ENCODE results near the gene GTF2F1.

DNA sequence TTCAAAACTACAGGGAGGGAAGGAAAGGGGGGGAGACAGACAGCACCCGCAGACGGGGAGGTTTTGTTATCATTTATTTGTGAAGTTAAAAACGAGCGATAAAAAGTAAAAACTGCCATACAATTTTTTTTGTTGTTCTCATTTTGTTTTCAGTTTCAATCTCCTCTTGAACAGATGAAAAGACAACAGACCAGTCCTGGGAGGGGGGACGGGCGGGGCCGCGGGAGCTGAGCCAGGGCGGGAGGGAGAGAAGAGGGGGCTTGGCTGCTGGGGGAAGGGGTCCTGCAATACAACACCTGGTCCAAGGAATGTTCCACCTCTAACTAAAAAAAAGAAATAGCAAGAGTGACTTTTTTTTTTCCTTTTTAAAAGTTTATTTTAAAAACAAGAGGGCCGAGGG, 20.3 kb upstream of the GTF2F1 start:
- TF ChIP-seq, protein P1, sequence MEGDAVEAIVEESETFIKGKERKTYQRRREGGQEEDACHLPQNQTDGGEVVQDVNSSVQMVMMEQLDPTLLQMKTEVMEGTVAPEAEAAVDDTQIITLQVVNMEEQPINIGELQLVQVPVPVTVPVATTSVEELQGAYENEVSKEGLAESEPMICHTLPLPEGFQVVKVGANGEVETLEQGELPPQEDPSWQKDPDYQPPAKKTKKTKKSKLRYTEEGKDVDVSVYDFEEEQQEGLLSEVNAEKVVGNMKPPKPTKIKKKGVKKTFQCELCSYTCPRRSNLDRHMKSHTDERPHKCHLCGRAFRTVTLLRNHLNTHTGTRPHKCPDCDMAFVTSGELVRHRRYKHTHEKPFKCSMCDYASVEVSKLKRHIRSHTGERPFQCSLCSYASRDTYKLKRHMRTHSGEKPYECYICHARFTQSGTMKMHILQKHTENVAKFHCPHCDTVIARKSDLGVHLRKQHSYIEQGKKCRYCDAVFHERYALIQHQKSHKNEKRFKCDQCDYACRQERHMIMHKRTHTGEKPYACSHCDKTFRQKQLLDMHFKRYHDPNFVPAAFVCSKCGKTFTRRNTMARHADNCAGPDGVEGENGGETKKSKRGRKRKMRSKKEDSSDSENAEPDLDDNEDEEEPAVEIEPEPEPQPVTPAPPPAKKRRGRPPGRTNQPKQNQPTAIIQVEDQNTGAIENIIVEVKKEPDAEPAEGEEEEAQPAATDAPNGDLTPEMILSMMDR (IDR thresholded peaks at IDR 0.05; ENCODE audit: insufficient read depth, low read length, poor library complexity, severe bottlenecking) = no peak
- no peak for TF ChIP-seq EZH2phosphoT487 (conservative IDR thresholded peaks at IDR 0.05; ENCODE audit: low read length)

Measured in SU-DHL-6 (cell line).